SK-N-MC (cell line): ENCODE results near the gene SMC6.
A peak's percentile ranks its signal among the peaks of the same experiment; 100 is the strongest.

Experiments used
- DNase-seq: peaks from one replicate; pipeline ENCODE4 v3.0.0-alpha.2; 2011; ENCODE audit warnings: low read depth, low spot score
- H3K27ac ChIP-seq: fragments of 200-600 bp; sonication (generic); 2 replicates; pipeline ENCODE4 v1.5.1; 2016; ENCODE audit warnings: mixed run types
- H3K36me3 ChIP-seq: fragments of 200-600 bp; sonication (generic); 2 replicates; pipeline ENCODE4 v1.6.1; 2017; ENCODE audit warnings: antibody characterized with exemption, low read length, mixed read lengths; ENCODE audit not compliant: insufficient read depth
- H3K4me3 ChIP-seq: fragments of 200-600 bp; sonication (generic); 2 replicates; pipeline ENCODE4 v1.5.1; 2016
- H3K9ac ChIP-seq: fragments of 200-600 bp; sonication (generic); 2 replicates; pipeline ENCODE4 v1.8.0; 2017; ENCODE audit warnings: mixed run types, mixed read lengths; ENCODE audit not compliant: insufficient read length
- H3K9me3 ChIP-seq: fragments of 200-600 bp; sonication (generic); 2 replicates; pipeline ENCODE4 v1.6.1; 2017; ENCODE audit warnings: low read depth, mild to moderate bottlenecking, antibody characterized with exemption, low read length, moderate library complexity, mixed read lengths
- EZH2 ChIP-seq: fragments of 200-600 bp; sonication (generic); IDR thresholded peaks from one replicate; pipeline ENCODE4 v1.6.1; 2017; ENCODE audit warnings: antibody characterized with exemption
- FOXP2 ChIP-seq: optimal IDR thresholded peaks from 2 replicates; pipeline ENCODE3; 2011; ENCODE audit warnings: mild to moderate bottlenecking, moderate library complexity; ENCODE audit not compliant: insufficient read depth; ENCODE audit errors: extremely low read length, control extremely low read depth
- POLR2AphosphoS5 ChIP-seq: IDR thresholded peaks from 2 replicates; pipeline ENCODE4 v1.6.1; 2012; ENCODE audit warnings: mild to moderate bottlenecking, low read depth, low read length, borderline replicate concordance

The SMC6 gene

DNA sequence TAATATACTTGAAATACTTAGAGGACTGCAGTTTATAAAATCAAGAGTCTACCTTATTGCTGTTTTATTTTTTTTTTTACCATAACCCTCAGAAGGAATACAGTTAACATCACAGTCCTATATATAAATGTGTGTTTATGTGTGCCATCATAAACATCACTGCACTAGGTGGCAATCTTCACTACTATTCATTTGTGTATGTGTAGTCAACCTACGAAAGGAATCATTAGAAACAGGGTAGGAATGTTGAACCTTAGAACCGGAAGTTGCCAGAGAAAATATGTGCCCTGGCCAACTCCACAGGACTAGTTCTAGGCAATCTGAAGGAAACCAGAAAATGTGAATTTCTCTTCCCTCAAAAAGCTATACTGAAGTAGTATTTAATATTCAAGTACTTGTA, 3.7 kb upstream of the SMC6 start:
- Histone ChIP-seq H3K9ac (peak overlapping the region; percentile 59), H3K27ac (no peak overlapping the region; the same call in 1 of the 2 replicates), H3K36me3 (peaks cover 8% of the 10 kb centered on the region), H3K4me3 (no peak overlapping the region), H3K9me3 (no peaks in the 10 kb centered on the region)
- TF ChIP-seq POLR2AphosphoS5 (no peak), FOXP2 (no peak), EZH2 (no peak)
- DNase-seq: no peak

DNA sequence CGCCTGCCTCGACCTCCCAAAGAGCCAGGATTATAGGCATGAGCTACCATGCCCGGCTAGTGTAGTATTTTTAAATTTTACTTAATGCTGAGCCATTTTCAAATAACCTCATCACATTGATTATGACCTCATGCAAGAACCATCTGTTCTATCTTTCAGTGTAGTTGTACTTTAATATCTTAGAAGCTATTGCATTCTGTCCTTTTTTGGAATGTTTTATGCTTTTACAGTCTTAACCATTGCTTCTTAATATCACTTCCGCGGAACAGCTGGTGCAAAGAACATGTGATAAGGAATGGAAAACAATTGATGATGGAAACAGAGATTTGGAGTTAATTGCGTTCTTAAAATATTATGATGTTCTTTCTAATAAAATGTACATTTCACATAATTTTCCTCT, 3.1 kb upstream of the SMC6 start:
- Histone ChIP-seq H3K4me3 (no peak overlapping the region), H3K36me3 (peaks cover 6% of the 10 kb centered on the region), H3K9me3 (no peaks in the 10 kb centered on the region), H3K9ac (peak overlapping the region; percentile 1), H3K27ac (no peak overlapping the region)
- no peak for DNase-seq
- no peak for TF ChIP-seq FOXP2
- no peak for TF ChIP-seq POLR2AphosphoS5
- no peak for TF ChIP-seq EZH2

DNA sequence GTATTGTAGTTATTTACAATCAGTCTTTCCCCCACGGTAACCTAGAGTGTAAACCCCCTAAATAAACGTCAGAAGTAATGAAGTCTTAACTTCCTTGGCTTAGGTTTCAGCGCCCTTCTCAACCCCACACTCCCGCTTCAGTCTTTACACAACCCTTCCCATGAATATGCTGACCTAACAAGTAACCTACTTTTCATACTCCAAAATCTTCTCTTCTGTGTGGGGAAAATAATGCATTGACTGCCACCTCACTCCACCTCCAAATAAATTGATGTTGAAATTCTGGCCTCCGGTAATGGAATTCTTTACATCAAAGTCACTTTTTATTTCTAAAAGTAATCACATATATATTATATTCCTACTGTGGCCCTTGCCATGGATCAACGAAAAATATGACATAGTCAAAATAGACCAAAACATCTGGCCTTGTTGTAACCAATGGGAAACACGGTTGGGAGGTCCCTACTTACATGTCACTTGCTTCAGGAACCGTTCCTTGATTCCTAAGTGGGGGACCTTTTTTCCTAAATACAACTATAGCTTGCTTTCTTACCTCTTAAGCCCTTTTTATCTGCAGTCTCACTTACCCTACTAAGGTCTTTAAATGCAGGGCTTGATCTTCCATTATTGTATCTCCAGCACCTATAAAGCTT, 1.3 kb upstream of the SMC6 start:
- peak overlapping the region; percentile 97 for H3K27ac ChIP-seq
- peak overlapping the region; percentile 88 for H3K4me3 ChIP-seq
- H3K9ac ChIP-seq: peak overlapping the region; percentile 97
- TF ChIP-seq POLR2AphosphoS5: no peak
- no peak for TF ChIP-seq EZH2
- TF ChIP-seq FOXP2: no peak
- no peaks in the 10 kb centered on the region for H3K9me3 ChIP-seq
- DNase-seq: no peak
- H3K36me3 ChIP-seq: no peaks in the 10 kb centered on the region; the same call in 1 of the 2 replicates

DNA sequence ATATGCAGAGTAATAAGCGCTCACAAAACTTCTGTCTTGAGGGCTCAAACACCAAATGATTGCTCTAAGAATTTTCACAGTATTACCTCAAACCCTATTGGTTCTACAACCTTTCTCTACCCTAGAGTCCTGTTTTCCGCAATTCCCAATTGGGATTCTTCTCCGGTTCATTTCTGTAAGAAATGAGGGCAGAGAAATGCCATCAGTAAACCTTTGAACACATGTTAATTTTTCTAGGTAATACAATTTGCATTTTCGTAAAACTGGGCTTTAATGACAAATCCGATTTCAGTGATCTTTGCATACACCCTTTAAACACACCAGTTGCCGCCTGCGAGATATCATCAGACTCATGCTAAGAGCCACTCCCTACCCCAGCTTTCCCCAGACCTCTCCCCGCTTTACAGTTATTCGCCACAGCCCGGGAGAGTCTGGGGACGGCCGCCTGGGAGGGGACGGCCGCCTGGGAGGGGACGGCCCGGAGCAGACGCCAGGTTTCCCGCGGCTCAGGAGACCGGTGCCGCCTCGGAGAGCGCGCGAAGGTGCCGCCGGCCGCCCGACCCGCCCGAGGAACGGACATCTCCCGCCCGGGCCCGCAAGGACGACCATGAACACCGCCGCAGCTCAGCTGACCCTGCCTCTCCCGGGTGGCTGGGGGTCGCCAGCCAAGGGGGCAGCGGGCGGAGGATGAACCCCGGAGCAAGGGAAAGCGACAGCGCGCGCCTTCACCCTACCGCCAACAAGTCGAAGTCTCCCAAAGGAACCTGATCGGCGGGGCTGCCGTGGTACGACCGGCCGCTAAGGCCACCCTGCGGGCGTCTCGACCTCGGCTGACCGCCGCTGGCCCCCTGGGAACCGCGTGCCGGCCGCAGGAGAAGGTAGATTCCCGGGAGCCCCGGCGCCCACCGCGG, 463 bp downstream of the SMC6 start:
- TF ChIP-seq POLR2AphosphoS5: peak; percentile 82; the same call in 1 of the 2 replicates
- TF ChIP-seq EZH2: no peak
- no peak for TF ChIP-seq FOXP2
- Histone ChIP-seq H3K27ac (peak overlapping the region; percentile 97), H3K4me3 (peak overlapping the region; percentile 88), H3K9ac (peak overlapping the region; percentile 97), H3K9me3 (no peaks in the 10 kb centered on the region), H3K36me3 (no peaks in the 10 kb centered on the region; the same call in 1 of the 2 replicates)
- no peak for DNase-seq

DNA sequence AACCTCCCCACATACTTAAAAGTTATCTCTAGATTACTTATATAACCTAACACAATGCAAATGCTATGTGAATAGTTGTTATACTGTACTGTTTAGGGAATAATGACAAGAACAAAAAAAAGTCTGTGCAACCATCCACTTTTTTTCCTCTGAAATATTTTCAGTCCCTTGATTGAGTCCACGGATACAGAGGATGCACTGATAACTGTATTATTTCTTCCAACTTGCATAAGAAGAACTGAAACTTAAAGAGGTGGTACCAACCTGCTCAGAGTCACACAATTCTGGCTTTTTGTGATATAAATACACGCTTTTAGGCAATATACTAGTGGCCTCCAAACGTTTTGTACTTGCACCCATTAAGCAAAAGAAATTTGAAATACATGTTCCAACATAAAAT, 1.4 kb downstream of the SMC6 start:
- no peaks in the 10 kb centered on the region for H3K9me3 ChIP-seq
- peak overlapping the region; percentile 88 for H3K4me3 ChIP-seq
- H3K9ac ChIP-seq: peak overlapping the region; percentile 97
- no peaks in the 10 kb centered on the region; the same call in 1 of the 2 replicates for H3K36me3 ChIP-seq
- no peak overlapping the region for H3K27ac ChIP-seq
- TF ChIP-seq FOXP2 (no peak), POLR2AphosphoS5 (no peak), EZH2 (no peak)
- DNase-seq: no peak

DNA sequence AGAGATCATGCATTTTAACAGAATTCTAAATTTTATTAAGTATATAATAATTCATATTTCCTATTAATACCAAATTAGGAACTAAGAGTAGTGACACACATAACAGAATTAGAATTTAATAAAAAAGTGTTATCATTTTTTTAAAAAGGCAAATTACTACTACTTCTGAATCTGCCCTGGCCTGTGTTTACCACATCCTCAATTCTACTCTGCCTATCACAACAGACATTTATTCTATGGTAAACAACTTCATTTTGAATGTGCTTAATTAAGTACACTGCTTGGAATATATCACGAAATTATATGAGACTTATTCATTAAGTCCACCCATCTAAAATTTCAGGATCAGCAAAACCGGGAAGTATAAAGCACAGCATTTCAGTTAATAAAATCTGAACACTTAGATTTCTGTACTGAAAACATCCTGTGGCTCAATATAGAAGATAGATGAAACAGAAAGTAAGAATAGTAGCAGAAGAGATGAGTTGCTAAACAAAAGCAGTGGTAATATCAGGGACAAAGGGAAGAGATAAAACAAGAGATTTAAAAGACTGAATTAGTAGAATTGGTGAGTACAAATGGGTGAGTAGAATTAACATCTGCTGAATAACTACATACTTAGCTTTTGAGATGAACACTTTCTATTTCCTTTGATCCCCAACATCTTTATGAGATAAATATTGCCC, 3.7 kb downstream of the SMC6 start:
- TF ChIP-seq POLR2AphosphoS5 (no peak), FOXP2 (no peak), EZH2 (no peak)
- DNase-seq: no peak
- Histone ChIP-seq H3K9ac (no peak overlapping the region), H3K36me3 (peaks cover 5% of the 10 kb centered on the region), H3K9me3 (no peaks in the 10 kb centered on the region), H3K4me3 (no peak overlapping the region), H3K27ac (no peak overlapping the region)

DNA sequence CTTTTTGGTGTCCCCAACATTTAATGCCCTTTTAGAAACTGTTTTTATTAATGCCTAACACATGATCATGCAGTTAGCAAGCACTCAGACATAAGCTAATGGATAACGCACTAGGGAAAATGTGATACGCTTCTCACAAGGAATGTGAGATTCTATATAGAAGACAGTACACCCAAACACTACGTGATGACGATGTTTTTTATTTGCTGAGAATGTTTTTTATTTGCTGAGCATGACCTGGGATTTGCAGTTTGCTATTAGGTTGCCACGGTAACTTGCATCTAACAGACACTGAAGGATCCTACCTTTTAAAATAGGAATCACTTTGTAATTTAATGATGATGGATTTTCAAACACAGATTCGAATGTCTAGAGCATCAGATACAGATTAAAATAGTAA, 4.9 kb downstream of the SMC6 start:
- H3K9me3 ChIP-seq: no peaks in the 10 kb centered on the region
- H3K9ac ChIP-seq: no peak overlapping the region
- DNase-seq: no peak
- H3K27ac ChIP-seq: no peak overlapping the region
- no peak for TF ChIP-seq POLR2AphosphoS5
- TF ChIP-seq FOXP2: no peak
- TF ChIP-seq EZH2: no peak
- H3K4me3 ChIP-seq: no peak overlapping the region
- peaks cover 14% of the 10 kb centered on the region for H3K36me3 ChIP-seq

DNA sequence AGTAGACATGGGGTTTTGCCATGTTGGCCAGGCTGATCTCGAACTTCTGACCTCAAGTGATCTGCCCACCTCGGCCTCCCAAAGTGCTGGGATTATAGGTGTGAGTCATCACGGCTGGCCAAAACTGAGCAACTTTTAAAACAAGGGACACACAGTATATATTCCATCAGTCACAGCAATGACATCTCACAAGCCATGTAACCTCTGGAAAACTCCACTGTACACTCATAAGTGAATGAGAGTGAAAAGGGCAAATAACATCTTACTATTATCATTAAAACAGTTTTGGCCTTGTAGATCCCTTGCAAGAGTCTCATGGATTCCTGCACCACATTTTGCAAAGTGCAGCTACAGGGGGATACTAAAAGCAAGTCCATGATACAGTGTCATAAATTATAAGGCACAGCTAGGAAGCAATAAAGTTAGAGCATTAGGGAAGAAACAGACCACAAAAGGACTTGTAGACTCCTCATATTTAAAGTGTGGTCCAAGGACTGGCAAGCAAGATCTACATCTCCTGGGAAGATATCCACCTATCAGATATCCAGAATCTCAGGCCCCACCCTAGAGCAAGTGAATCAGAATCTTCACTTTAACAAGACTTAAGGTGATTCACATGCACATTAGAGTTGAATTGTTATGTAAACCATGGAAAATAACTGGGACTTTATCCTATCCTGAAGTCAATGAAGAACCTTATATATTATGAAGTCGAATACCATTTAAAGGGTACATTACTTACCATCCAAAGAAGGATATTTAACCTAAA, 5.7 kb downstream of the SMC6 start:
- no peak overlapping the region for H3K27ac ChIP-seq

More for the DNA sequence above, 5.7 kb downstream of the SMC6 start:
- no peak for DNase-seq
- H3K9me3 ChIP-seq: no peaks in the 10 kb centered on the region
- no peak overlapping the region for H3K9ac ChIP-seq
- H3K4me3 ChIP-seq: no peak overlapping the region
- TF ChIP-seq POLR2AphosphoS5 (no peak), FOXP2 (no peak), EZH2 (no peak)
- peaks cover 14% of the 10 kb centered on the region for H3K36me3 ChIP-seq
